NCI-H2029 (cell line): Measurements from ENCODE around the gene MUC20.

Experiments used
- DNase-seq: peaks from one replicate; lab custom pipeline; 2025; lab: John Stamatoyannopoulos, UW

The MUC20 gene

DNA sequence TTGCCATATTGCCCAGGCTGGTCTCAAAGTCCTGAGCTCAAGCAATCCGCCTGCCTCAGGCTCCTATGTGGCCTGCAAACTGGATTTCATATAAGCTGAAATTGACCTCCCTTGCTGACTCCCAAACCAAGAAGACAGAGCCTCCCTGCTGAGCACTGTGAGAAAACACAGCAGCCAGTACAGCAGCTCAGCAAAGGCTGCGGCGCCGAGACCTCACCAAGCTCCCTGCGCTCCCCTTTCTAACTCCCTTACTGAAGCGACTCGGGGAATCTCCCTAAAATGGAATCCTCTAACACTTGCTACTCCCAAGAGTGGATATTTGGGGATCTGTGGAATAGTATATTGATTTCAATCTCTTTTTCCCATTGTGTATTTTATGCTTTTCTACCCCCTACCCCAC, 34.6 kb downstream of the MUC20 start:
- DNase-seq: no peak

- no peak for DNase-seq
These were observed 35.3 kb downstream of the MUC20 start for GRCh38 chr3:195755791-195756676.

GRCh38 chr3:195757438-195757770, 36.6 kb downstream of the MUC20 start:
- no peak for DNase-seq

- no peak for DNase-seq
These were observed 37.0 kb downstream of the MUC20 start for GRCh38 chr3:195757827-195758226.

DNA sequence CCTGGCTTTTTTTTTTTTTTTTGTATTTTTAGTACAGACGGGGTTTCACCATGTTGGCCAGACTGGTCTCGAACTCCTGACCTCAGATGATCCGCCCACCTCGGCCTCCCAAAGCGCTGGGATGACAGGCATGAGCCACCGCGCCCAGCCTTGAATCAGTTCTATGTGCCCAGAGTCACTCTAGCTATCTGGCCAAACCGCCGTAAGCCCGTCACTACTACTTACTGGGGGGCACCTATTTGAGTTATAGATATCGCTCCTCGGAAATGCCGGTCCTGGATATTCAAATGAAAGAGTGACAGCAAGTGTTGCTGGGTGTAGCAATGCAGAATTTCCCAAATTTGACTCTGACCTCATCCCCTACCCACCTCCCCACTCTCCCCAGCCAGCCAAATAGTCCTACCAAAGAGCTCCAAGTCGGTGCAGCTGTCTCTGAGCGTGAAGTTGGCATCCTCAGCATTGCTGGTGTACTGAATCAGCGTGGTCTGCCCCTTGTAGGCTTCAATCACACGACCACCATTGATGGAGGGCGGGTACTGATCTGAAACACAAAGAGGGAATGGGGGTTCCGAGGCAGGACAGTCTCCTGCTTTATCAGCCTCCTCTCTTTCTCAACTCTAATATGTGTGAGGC, 38.1 kb downstream of the MUC20 start:
- DNase-seq: no peak

GRCh38 chr3:195760345-195761122, 39.8 kb downstream of the MUC20 start:
- DNase-seq: no peak

GRCh38 chr3:195761123-195761566, 40.4 kb downstream of the MUC20 start:
- no peak for DNase-seq

DNA sequence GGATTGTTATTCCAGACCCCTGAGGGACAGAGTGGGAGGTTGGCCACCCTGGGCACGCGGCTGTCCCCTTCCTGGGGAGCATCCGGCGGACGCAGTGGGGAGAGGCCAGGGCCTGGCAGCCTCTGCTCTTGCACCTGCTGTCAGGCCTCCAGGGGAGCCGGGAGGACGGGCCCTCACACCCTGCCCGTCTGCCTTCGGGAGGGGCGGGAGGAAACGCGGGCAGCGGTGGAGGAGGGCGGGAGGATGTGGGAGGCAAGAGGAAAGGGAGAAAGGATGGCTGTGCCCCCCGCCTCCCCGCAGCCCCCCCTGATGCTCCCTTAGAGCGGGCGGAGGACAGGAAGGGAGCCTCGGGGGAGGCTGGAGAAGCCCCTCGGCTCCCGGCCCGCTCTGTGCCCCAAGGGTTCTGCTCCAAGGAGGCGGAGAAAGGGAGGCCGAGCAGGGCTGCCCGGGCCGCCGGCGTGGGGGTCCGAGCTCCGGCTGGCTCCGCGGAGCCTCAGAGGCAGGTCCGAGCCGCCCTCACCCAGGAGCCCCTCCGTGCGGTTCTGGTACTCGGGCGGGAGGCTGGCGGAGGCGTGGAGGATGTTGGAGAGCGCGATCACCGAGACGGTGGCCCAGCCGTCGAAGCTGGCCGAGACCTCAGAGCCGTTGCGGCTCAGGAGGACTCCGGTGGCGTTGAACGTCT, 40.9 kb downstream of the MUC20 start:
- DNase-seq: no peak

GRCh38 chr3:195762249-195762585, 41.4 kb downstream of the MUC20 start:
- no peak for DNase-seq

DNA sequence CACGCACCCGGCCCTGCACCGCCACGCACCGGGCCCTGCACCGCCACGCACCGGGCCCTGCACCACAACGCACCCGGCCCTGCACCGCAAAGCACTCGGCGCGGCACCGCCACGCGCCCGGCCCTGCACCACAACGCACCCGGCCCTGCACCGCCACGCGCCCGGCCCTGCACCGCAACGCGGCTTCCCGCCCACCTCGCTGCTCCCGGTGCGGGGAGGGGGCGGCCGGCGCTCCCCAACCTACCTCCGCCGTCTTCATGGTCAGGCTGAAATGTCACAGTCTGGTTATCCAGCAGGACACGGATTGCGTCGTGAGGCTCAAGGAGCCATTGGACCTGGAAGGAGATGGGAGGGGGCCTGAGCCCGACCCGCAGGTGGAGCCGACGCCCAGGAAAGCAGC, 41.8 kb downstream of the MUC20 start:
- DNase-seq: no peak

DNA sequence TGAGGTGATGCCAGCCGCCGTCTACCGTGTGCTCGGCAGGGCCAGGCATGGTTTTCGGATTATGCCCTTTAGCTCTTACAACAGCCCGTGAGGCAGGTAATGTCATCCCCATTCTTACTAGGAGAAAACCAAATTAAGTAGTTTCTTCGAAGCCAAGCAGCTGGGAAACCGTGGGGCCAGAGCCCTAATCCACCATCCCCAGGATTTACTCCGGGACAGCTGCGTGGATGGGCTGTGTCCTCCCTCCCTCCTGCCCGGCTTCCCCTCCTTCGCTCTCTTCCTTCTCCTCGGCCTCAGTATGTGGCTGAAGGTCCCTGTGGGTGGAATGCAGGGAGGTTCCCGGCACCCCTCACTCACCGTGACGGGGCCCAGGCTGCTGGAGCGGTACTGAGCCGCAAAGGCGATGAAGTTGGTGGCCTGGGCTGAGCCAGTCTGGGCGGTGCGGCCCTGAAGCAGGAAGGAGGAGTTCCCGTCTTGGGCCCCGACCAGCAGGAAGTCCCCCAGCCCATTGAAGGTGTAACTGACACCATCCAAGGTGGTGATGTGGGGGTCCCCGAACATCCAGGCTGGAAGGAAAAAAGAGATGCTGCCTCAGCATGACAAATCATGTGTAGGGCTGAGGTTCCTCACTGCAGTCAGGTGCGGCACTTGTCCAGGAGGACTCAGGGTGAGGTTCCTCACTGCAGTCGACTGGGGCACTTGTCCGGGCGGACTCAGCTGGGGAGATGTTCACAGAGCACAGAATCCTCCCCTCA, 42.5 kb downstream of the MUC20 start:
- DNase-seq: no peak

DNA sequence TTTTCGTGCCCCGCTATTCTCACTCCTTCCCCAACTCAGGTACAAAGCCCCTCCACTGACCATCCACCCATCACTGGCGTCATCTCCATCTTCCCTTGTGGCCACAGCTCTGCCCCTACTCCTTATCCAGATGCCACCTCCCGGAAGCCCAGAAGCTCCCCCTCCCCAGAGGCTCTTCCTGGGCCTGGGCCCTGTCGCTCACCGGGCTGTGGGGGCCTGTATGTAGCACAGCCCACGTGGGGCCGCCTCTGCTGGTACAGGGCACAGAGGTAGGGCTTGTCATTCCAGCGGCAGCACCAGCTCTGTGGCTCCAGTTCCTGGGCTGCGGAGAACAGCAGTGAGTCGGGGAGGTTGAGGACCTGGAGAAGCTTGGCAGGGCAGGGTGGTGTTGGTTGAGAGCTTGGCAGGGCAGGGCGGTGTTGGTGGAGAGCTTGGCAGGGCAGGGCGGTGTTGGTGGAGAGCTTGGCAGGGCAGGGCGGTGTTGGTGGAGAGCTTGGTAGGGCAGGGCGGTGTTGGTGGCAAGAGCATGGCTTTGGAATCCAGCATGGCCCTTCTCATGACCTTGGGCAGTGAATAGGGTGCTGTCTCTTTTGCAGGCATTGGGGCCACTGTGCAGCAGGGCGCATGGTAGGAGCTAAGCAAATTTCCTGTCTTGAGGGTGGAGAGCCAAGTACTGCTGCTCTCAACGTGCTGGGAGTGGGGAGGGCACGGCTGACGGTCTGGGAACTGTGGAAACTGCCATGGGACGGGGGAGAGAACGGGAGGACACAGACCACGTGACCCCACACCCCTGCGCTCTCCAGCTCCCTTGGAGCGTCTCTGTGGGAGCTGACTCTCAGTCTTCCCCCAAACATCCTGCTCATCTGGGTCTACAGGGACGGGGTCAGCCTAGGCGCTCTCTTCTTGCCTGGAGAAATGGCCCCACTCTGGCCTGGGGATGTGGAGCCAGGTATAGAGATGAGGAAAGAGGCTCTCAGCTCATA, 43.4 kb downstream of the MUC20 start:
- DNase-seq: no peak

DNA sequence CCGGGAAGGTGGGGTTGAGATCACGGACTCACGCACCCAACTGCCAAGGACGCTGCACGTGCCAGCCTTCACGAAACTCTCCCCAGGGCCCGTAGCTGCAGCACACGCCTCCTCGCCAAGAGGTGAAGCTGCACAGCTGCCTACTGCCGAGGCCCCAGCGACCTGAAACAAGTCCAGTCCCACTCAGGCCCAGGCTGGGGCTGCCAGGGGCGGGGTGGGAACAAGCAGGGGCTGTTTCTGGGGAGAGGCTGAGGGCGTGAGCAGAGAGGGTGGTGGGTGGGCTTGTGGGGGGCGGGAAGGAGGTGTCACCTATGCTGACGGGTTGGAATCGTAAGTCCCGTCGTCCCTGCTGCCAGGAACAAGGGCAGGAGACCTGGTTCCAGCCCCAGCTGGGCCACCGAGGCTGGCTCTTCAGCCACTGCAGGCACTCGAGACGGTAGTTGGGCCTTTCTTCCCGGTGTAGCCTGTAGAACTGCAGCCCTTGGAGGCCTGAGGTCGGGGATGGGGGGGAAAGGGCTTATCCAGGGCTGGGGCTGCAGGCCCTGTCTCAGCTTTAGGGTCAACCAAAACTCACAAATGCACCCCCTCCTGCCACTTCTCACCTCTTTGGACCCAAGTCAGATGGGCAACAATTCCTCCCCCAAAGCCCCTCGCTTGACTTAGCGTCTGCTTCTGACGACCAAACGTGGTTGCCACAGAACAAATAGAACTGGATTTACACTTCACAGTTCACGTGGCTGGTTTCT, 44.4 kb downstream of the MUC20 start:
- no peak for DNase-seq

DNA sequence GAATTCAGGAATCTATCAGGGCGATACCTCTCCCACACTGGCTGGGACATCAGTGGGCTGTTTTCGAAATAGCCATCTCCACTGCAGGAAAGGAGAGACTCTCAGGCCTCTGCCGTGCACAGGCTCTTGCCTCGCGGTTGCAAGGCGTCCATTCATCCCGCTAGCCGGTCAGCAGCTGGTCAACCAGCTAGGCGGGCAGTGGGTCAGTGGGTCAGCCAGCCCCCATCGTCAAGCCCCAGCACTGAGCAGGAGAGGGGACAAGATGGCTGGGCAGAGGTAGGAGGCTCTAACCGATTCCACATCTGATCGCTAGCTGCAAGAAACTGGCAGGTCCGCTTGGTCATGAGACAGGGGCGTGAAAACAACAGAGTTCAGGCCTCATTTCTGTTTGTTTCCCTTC, 45.9 kb downstream of the MUC20 start:
- DNase-seq: no peak

GRCh38 chr3:195767792-195768191, 47.0 kb downstream of the MUC20 start:
- no peak for DNase-seq

GRCh38 chr3:195768414-195768813, 47.6 kb downstream of the MUC20 start:
- DNase-seq: no peak

DNA sequence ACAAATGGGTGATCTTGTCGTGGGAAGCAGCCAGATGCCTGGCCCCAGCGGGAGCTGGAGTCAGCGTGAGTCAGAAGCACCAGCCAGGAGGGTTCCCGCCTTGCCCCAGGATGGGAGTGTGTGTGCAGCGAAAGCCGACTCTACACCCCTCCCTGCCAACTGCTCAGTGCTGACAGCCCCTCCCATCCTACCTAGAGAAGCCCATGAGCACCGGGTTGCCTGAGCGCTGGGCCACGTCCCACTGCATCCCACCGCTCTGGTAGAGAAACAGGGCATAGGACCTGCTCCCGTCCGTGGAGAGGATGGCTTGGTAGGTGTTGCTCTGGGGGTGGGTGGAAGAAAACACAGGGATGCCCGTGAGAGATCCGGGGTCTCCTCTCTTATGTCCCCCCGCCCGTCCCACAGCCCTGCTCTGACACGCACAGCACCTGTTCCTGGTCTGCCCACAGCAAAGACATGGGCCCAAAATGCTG, 48.1 kb downstream of the MUC20 start:
- no peak for DNase-seq

GRCh38 chr3:195769551-195769950, 48.8 kb downstream of the MUC20 start:
- no peak for DNase-seq

DNA sequence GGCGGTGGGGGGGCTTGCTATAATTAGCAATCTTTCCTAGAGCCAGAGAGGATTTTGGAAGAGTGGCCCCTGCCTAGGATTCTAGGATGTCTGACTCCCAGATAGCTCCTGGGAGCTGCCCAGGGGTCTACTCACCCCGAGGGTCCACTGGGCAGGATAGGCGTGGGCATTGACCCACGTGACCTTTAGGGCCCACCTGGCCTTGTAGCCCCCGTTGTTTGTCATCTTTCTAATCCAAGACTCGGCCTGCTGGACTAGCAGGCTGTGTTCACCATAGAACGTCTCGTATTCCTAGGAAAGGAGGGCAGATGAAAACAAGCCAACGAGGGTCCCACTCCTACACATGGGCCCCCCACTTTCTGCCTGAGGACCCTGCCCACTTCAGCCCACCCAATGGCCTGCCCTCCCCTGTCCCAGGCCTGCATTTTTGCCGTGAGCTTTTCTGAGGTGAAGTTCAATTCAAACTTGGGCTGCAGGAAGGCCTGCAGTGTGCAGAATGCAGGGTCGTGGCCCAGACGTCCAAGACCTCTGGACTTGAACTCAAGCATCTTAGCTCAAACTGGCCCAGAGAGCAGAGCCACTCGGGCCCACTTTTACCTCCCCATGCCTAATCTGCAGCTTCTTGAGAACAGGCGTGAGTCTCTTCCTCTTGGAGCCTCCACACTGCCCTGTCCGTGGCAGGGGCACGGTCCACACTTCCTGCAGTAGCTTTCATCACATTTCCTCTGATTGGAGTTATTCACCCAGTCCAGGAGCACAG, 49.5 kb downstream of the MUC20 start:
- DNase-seq: no peak
